MCF 10A (cell line): Measurements from ENCODE around the gene LGI4. TPM values are rescaled to one million over a fixed set of nuclear protein-coding genes. Genes with fewer than 3 reads are reported as not detected.

Source experiments
- BruUV-seq: library from RNA; stranded (reverse); fragments of 400-500 nt; replicated peaks from 2 replicates; lab custom pipeline; 2021; lab: Mats Ljungman, UMichigan
- CTCF ChIA-PET: fragments of 300-600 bp; sonication (Branson Sonifier 250); formaldehyde crosslinking; extraction: SDS; loops from one replicate; lab custom pipeline; 2021; ENCODE audit warnings: antibody characterized with exemption, inconsistent platforms; lab: Yijun Ruan, JAX
- POLR2A ChIA-PET: fragments of 300-600, 350-650 bp; sonication (Branson Sonifier 250); formaldehyde crosslinking; extraction: SDS; loops from one replicate; lab custom pipeline; 2020; ENCODE audit warnings: antibody characterized with exemption, inconsistent platforms; lab: Yijun Ruan, JAX
- DNase-seq: peaks from one replicate; pipeline ENCODE4 v3.0.0-alpha.2; 2018; ENCODE audit not compliant: unreplicated experiment
- H3K27ac Mint-ChIP-seq: one replicate; pipeline ENCODE4 v1.8.0; 2022; ENCODE audit warnings: mild to moderate bottlenecking, low read depth, mixed read lengths; ENCODE audit not compliant: unreplicated experiment
- H3K27me3 Mint-ChIP-seq: one replicate; pipeline ENCODE4 v1.8.0; 2022; ENCODE audit warnings: mixed read lengths; ENCODE audit not compliant: insufficient read depth, unreplicated experiment
- H3K36me3 Mint-ChIP-seq: one replicate; pipeline ENCODE4 v1.8.0; 2022; ENCODE audit warnings: mild to moderate bottlenecking, moderate library complexity, mixed read lengths; ENCODE audit not compliant: insufficient read depth, unreplicated experiment
- H3K4me1 Mint-ChIP-seq: one replicate; pipeline ENCODE4 v1.8.0; 2022; ENCODE audit warnings: mixed read lengths; ENCODE audit not compliant: insufficient read depth, unreplicated experiment
- H3K4me3 Mint-ChIP-seq: one replicate; pipeline ENCODE4 v1.8.0; 2022; ENCODE audit warnings: mild to moderate bottlenecking, moderate library complexity, mixed read lengths; ENCODE audit not compliant: unreplicated experiment
- H3K9me3 Mint-ChIP-seq: one replicate; pipeline ENCODE4 v1.8.0; 2022; ENCODE audit warnings: mixed read lengths; ENCODE audit not compliant: unreplicated experiment
- CTCF ChIP-seq: fragments of 200-600 bp; IDR thresholded peaks from one replicate; pipeline ENCODE4 v1.8.0; 2022; ENCODE audit warnings: antibody characterized with exemption, mild to moderate bottlenecking; ENCODE audit not compliant: unreplicated experiment
- intact Hi-C: fragments of 100-400 bp; cut with micrococcal nuclease; formaldehyde crosslinking; loops from 2 replicates; pipeline ENCODE4 v1.14.1; 2022
- total RNA-seq: library from RNA; stranded (reverse); gene quantifications from 2 replicates; pipeline ENCODE4 v1.2.3, GENCODE V29; 2022

LGI4 gene
- total RNA-seq, 1 experiment from 2014 or later, result not detected

GRCh38 chr19:35115177-35115951, 19.5 kb downstream of the LGI4 start, which contains the start of gene FXYD3:
Gene FXYD3, plus strand, starts transcription at chr19:35115823. Its CDS starts 3,554 bp downstream, at chr19:35119377.
- peak within 1 kb of the TSS; percentile 73 for H3K27ac Mint-ChIP-seq
- ChIA-PET POLR2A (interaction anchor here (0.5 to 4.1 kb wide), 14 partner anchors 8 to 423 kb away, joined by 3 to 70 read pairs (median 5); partner anchors contain the start of gene LGI4), CTCF (interaction anchor here (0.6 to 6.5 kb wide), 28 partner anchors 9 to 392 kb away, joined by 3 to 91 read pairs (median 4); partner anchors contain the start of genes FXYD7 and LGI4)
- intact Hi-C loops, result no loop called here
- H3K4me3 Mint-ChIP-seq, result peak within 1 kb of the TSS; percentile 57
- no peak for TF ChIP-seq CTCF
- peaks cover 7% of the 10 kb centered on the region for H3K36me3 Mint-ChIP-seq
- H3K4me1 Mint-ChIP-seq, result peaks cover 46% of the 10 kb centered on the region
- no peaks in the 10 kb centered on the region for H3K9me3 Mint-ChIP-seq
- DNase-seq, result peak; percentile 42
- H3K27me3 Mint-ChIP-seq, result no peaks in the 10 kb centered on the region
- no TSS peak for BruUV-seq

- BruUV-seq, result no TSS peak
- Mint-ChIP-seq H3K4me3 (peak overlapping the region; percentile 53), H3K27ac (peak overlapping the region; percentile 73), H3K9me3 (no peaks in the 10 kb centered on the region), H3K27me3 (no peaks in the 10 kb centered on the region), H3K4me1 (peaks cover 50% of the 10 kb centered on the region), H3K36me3 (no peaks in the 10 kb centered on the region)
- peak; percentile 98 for TF ChIP-seq CTCF
- ChIA-PET CTCF (interaction anchor here (0.5 to 6.5 kb wide), 27 partner anchors 10 to 1741 kb away, joined by 3 to 91 read pairs (median 4); partner anchors contain the start of genes CEBPG, FXYD7 and LGI4), POLR2A (interaction anchor here (0.7 to 4.1 kb wide), 6 partner anchors 11 to 47 kb away, joined by 3 to 70 read pairs (median 6); partner anchors contain the start of gene LGI4)
- DNase-seq, result peak; percentile 68
- intact Hi-C loops, result loop anchor here (1.0 kb wide), 1 partner anchor 21 kb away; the partner anchor contains the start of gene LGI4
These were observed 20.3 kb downstream of the LGI4 start for GRCh38 chr19:35114353-35115176.

- Mint-ChIP-seq H3K4me1 (peaks cover 52% of the 10 kb centered on the region), H3K27me3 (no peaks in the 10 kb centered on the region), H3K9me3 (no peaks in the 10 kb centered on the region), H3K27ac (no peak overlapping the region), H3K4me3 (no peak overlapping the region), H3K36me3 (no peaks in the 10 kb centered on the region)
- no peak for DNase-seq
- ChIA-PET CTCF (interaction anchor here (0.6 to 3.2 kb wide), 5 partner anchors 12 to 45 kb away, joined by 3 to 19 read pairs (median 4); no protein-coding TSS in a partner anchor), POLR2A (interaction anchor here (7.1 kb wide), 1 partner anchor 15 kb away, joined by 40 read pairs; no protein-coding TSS in a partner anchor)
- intact Hi-C loops, result no loop called here
- no TSS peak for BruUV-seq
- no peak for TF ChIP-seq CTCF
These were observed 21.7 kb downstream of the LGI4 start for GRCh38 chr19:35112995-35113688.
